ENCODE measurements around the gene GPR176. TPM values are rescaled to one million over a fixed set of nuclear protein-coding genes. Genes with fewer than 3 reads are reported as not detected.

The GPR176 gene
- total and polyA plus RNA-seq, 9 donors = 0.68 to 8.5 (median 1.8) TPM

- no peak for DNase-seq
- Histone ChIP-seq H3K9me3 (no peaks in the 10 kb centered on the region), H3K27ac (no peak overlapping the region), H3K4me3 (no peak overlapping the region), H3K36me3 (no peaks in the 10 kb centered on the region), H3K4me1 (ENCODE audit: insufficient read depth) (no peaks in the 10 kb centered on the region), H3K27me3 (no peaks in the 10 kb centered on the region)
- no peak for TF ChIP-seq EP300 (IDR thresholded peaks at IDR 0.05)
- TF ChIP-seq, protein P1, sequence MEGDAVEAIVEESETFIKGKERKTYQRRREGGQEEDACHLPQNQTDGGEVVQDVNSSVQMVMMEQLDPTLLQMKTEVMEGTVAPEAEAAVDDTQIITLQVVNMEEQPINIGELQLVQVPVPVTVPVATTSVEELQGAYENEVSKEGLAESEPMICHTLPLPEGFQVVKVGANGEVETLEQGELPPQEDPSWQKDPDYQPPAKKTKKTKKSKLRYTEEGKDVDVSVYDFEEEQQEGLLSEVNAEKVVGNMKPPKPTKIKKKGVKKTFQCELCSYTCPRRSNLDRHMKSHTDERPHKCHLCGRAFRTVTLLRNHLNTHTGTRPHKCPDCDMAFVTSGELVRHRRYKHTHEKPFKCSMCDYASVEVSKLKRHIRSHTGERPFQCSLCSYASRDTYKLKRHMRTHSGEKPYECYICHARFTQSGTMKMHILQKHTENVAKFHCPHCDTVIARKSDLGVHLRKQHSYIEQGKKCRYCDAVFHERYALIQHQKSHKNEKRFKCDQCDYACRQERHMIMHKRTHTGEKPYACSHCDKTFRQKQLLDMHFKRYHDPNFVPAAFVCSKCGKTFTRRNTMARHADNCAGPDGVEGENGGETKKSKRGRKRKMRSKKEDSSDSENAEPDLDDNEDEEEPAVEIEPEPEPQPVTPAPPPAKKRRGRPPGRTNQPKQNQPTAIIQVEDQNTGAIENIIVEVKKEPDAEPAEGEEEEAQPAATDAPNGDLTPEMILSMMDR (IDR thresholded peaks at IDR 0.05) = no peak
- no peak for TF ChIP-seq POLR2A (IDR thresholded peaks at IDR 0.05)
- WGBS, 3 donors = 60 to 65% (median 61%) methylated on average over 3 of the region's 3 CpGs
- intact Hi-C loops (cut with DNase I) = no loop called here
Observed at GRCh38 chr15:39856357-39856756, 63.7 kb downstream of the GPR176 start.

- no peaks in the 10 kb centered on the region for H3K36me3 ChIP-seq
- TF ChIP-seq POLR2A (IDR thresholded peaks at IDR 0.05) = no peak
- TF ChIP-seq, protein P1 (IDR thresholded peaks at IDR 0.05) = no peak
- TF ChIP-seq EP300 (IDR thresholded peaks at IDR 0.05) = no peak
- H3K27ac ChIP-seq = no peak overlapping the region
- H3K4me3 ChIP-seq = no peak overlapping the region
- no peak for DNase-seq
- no peaks in the 10 kb centered on the region for H3K9me3 ChIP-seq
- no peaks in the 10 kb centered on the region for H3K4me1 ChIP-seq (ENCODE audit: insufficient read depth)
- 68 to 84% (median 79%) methylated on average over 2 of the region's 2 CpGs for WGBS, 3 donors
- intact Hi-C loops (cut with DNase I) = no loop called here
- no peaks in the 10 kb centered on the region for H3K27me3 ChIP-seq
Observed at GRCh38 chr15:39855400-39855799, 64.7 kb downstream of the GPR176 start.

DNA sequence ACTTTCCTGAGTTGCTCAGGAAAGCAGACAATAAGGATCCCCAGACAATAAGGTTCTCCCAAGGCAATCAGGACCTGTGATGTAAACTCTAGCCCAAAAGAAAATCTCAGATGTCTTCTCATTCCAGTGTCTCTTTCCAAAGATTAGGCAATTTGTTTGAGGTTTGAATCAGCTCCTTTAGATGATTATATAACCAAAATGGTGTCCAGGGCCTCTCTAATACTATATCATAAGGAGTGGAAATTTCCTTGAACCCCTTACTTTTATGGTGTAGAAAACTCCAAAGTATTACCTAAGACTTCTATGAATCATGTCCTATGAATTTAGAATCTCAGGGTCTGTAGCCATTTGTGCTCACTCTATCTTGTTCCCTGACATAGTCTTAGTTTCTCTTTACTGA lies 65.9 kb downstream of the GPR176 start:
- intact Hi-C loops (cut with DNase I) = no loop called here
- TF ChIP-seq, protein P1 (IDR thresholded peaks at IDR 0.05) = no peak

GRCh38 chr15:39852250-39852649 lies 67.8 kb downstream of the GPR176 start:
- Histone ChIP-seq H3K9me3 (no peaks in the 10 kb centered on the region), H3K4me3 (no peak overlapping the region), H3K27me3 (no peaks in the 10 kb centered on the region), H3K4me1 (ENCODE audit: insufficient read depth) (no peaks in the 10 kb centered on the region), H3K36me3 (no peaks in the 10 kb centered on the region), H3K27ac (no peak overlapping the region)
- WGBS, 3 donors = 8 to 26% (median 16%) methylated on average over 1 of the region's 1 CpG
- TF ChIP-seq EP300 (IDR thresholded peaks at IDR 0.05) (no peak), POLR2A (IDR thresholded peaks at IDR 0.05) (no peak)
- TF ChIP-seq, protein P1 (IDR thresholded peaks at IDR 0.05) = no peak
- DNase-seq = no peak
- intact Hi-C loops (cut with DNase I) = no loop called here

More for the DNA sequence above, 65.9 kb downstream of the GPR176 start:
- H3K27me3 ChIP-seq = no peaks in the 10 kb centered on the region
- no peaks in the 10 kb centered on the region for H3K4me1 ChIP-seq (ENCODE audit: insufficient read depth)
- DNase-seq = no peak
- no peaks in the 10 kb centered on the region for H3K9me3 ChIP-seq
- H3K27ac ChIP-seq = no peak overlapping the region
- no peak overlapping the region for H3K4me3 ChIP-seq
- H3K36me3 ChIP-seq = no peaks in the 10 kb centered on the region

Measured in ovary (tissue), 9 donors.